Spleen (tissue), 11 donors: ENCODE measurements around the gene LRRC49. TPM values are rescaled to one million over a fixed set of nuclear protein-coding genes. Genes with fewer than 3 reads are reported as not detected.

Experiments used
- DNase-seq: peaks from one replicate; pipeline ENCODE4 v3.0.0-alpha.2; 2020
- H3K27ac ChIP-seq, 8 donors: fragments of 200-600 bp; sonication (generic) in 7 of 8; 1 replicate in 4 of 8; 2 replicates in 4 of 8; pipeline versions ENCODE4 v1.5.0 to v1.8.0; 2016 to 2021; ENCODE audit warnings: inconsistent platforms in 4 of 8, mild to moderate bottlenecking in 4 of 8, moderate library complexity in 1 of 8
- H3K27me3 ChIP-seq, 7 donors: fragments of 200-600 bp; sonication (generic) in 6 of 7; replicated peaks in 1 of 7; 1 replicate in 4 of 7; 2 replicates in 3 of 7; pipeline versions ENCODE4 v1.5.0 to v1.8.0; 2016 to 2021; ENCODE audit warnings: inconsistent platforms in 3 of 7, mild to moderate bottlenecking in 1 of 7
- H3K36me3 ChIP-seq, 6 donors: fragments of 200-600 bp; sonication (generic) in 5 of 6; 1 replicate in 4 of 6; 2 replicates in 2 of 6; pipeline versions ENCODE4 v1.5.0 to v1.8.0; 2016 to 2021; ENCODE audit warnings: inconsistent platforms in 2 of 6
- H3K4me1 ChIP-seq, 6 donors: fragments of 200-600 bp; sonication (generic) in 5 of 6; 1 replicate in 3 of 6; 2 replicates in 3 of 6; pipeline versions ENCODE4 v1.5.0 to v1.8.0; 2016 to 2021; ENCODE audit warnings: inconsistent platforms in 3 of 6
- H3K4me3 ChIP-seq, 8 donors: fragments of 200-600 bp; sonication (generic) in 7 of 8; 1 replicate in 4 of 8; 2 replicates in 4 of 8; pipeline versions ENCODE4 v1.5.0 to v1.8.0; 2016 to 2021; ENCODE audit warnings: inconsistent platforms in 4 of 8, mild to moderate bottlenecking in 4 of 8, moderate library complexity in 2 of 8
- H3K9me3 ChIP-seq, 8 donors: fragments of 200-600 bp; sonication (generic) in 7 of 8; 1 replicate in 4 of 8; 2 replicates in 4 of 8; pipeline versions ENCODE4 v1.5.0 to v1.8.0; 2016 to 2021; ENCODE audit warnings: inconsistent platforms in 4 of 8
- CTCF ChIP-seq, 11 experiments: fragments of 200-600 bp in 7 of 11; fragments of 450-650 bp in 4 of 11; sonication (generic) in 4 of 11; IDR thresholded peaks in 8 of 11; conservative IDR thresholded peaks in 3 of 11; 1 replicate in 7 of 11; 2 replicates in 4 of 11; pipeline versions ENCODE4 v1.4.0 to v1.8.0; 2016 to 2021; ENCODE audit warnings: antibody characterized with exemption in 11 of 11, inconsistent platforms in 4 of 11, mild to moderate bottlenecking in 1 of 11
- POLR2A ChIP-seq, 3 donors: fragments of 450-650 bp; IDR thresholded peaks; one replicate each; pipeline ENCODE4 v1.5.1; 2017; ENCODE audit warnings: antibody characterized with exemption in 3 of 3, mild to moderate bottlenecking in 1 of 3
- POLR2AphosphoS5 ChIP-seq, 3 donors: sonication (generic); formaldehyde crosslinking; IDR thresholded peaks; one replicate each; pipeline ENCODE4 v1.5.1; 2017; ENCODE audit warnings: antibody characterized with exemption in 3 of 3
- WGBS, 5 donors: extraction: QIAGEN DNeasy Blood & Tissue Kit in 3 of 5; methylation state at CpG; one replicate each; pipeline versions ENCODE4 v1.1.5 to v1.1.7; 2013 to 2018; 5-methylcytosine and 5-hydroxymethylcytosine counted together
- intact Hi-C: fragments of 100-400 bp; cut with DNase I; formaldehyde crosslinking; loops from one replicate; pipeline ENCODE4 v1.15.0; 2023; ENCODE audit warnings: low total_unique reads
- polyA plus RNA-seq, 3 donors: library from polyadenylated mRNA; stranded (reverse); fragments of 200-250 nt; gene quantifications; one replicate each; pipeline ENCODE4 v1.2.1, GENCODE V29; 2013
- total RNA-seq, 7 donors: library from RNA; depleted of rRNA in 3 of 7; stranded (reverse); fragments of >200 nt in 3 of 7; fragmentation: NEBNext Ultra II Directional in 4 of 7; extraction: Animal tissue kit (Norgen Biotek cat#: 25700) in 4 of 7; gene quantifications; one replicate each; pipeline versions ENCODE4 v1.1.0 to v1.2.1, GENCODE V29; 2016 to 2021
- donor health status: healthy with polysubstance abuse.
- donor health status: DM: no; HTN: no; CAD: no; lungs with moderate emphysema.
- donor health status: DM: no; HTN: no; CAD: no.
- donor health status: Bipolar disorder and iron deficiency.
- donor health status: healthy.
- donor health status: DM: no; HTN: no; CAD: no.
- donor health status: DM: yes; HTN: yes; CAD: no.

The LRRC49 gene
- total and polyA plus RNA-seq, 10 donors: 0.62 to 4.1 (median 2.4) TPM

GRCh38 chr15:70962084-70962483 lies 69.5 kb downstream of the LRRC49 start:
- intact Hi-C loops: no loop called here
- Histone ChIP-seq H3K27me3 (no peaks in the 10 kb centered on the region), H3K27ac (no peak overlapping the region), H3K4me3 (no peak overlapping the region), H3K36me3 (no peaks in the 10 kb centered on the region), H3K9me3 (no peaks in the 10 kb centered on the region), H3K4me1 (no peaks in the 10 kb centered on the region)
- no peak for DNase-seq
- no peak for TF ChIP-seq POLR2AphosphoS5 (IDR thresholded peaks at IDR 0.05)
- TF ChIP-seq CTCF (IDR thresholded peaks at IDR 0.05 in 8 of 11, conservative IDR thresholded peaks at IDR 0.05 in 3 of 11): no peak
- TF ChIP-seq POLR2A (IDR thresholded peaks at IDR 0.05): no peak

- no peak for DNase-seq
- intact Hi-C loops: no loop called here
- 78 to 98% (median 85%) methylated on average over 1 of the region's 1 CpG for WGBS, 5 donors
These were observed 70.6 kb downstream of the LRRC49 start for GRCh38 chr15:70963199-70963598.

GRCh38 chr15:70964058-70964457 lies 71.4 kb downstream of the LRRC49 start:
- no peaks in the 10 kb centered on the region for H3K27me3 ChIP-seq
- intact Hi-C loops: no loop called here
- H3K4me3 ChIP-seq: no peak overlapping the region
- DNase-seq: no peak
- 84 to 96% (median 92%) methylated on average over 5 of the region's 5 CpGs for WGBS, 5 donors
- no peak for TF ChIP-seq POLR2AphosphoS5 (IDR thresholded peaks at IDR 0.05)
- TF ChIP-seq CTCF (IDR thresholded peaks at IDR 0.05 in 8 of 11, conservative IDR thresholded peaks at IDR 0.05 in 3 of 11): no peak
- TF ChIP-seq POLR2A (IDR thresholded peaks at IDR 0.05): no peak
- H3K27ac ChIP-seq: no peak overlapping the region
- H3K36me3 ChIP-seq: no peaks in the 10 kb centered on the region
- H3K4me1 ChIP-seq: no peaks in the 10 kb centered on the region
- peaks cover 0 to 8% (median 0%) of the 10 kb centered on the region in 8 donors for H3K9me3 ChIP-seq

More at GRCh38 chr15:70963199-70963598, 70.6 kb downstream of the LRRC49 start:
- H3K27me3 ChIP-seq: no peaks in the 10 kb centered on the region
- no peaks in the 10 kb centered on the region for H3K36me3 ChIP-seq
- H3K4me3 ChIP-seq: no peak overlapping the region
- H3K9me3 ChIP-seq: peaks cover 0 to 3% (median 0%) of the 10 kb centered on the region in 8 donors
- TF ChIP-seq POLR2A (IDR thresholded peaks at IDR 0.05) (no peak), CTCF (IDR thresholded peaks at IDR 0.05 in 8 of 11, conservative IDR thresholded peaks at IDR 0.05 in 3 of 11) (no peak), POLR2AphosphoS5 (IDR thresholded peaks at IDR 0.05) (no peak)
- no peak overlapping the region for H3K27ac ChIP-seq
- no peaks in the 10 kb centered on the region for H3K4me1 ChIP-seq

- WGBS, 5 donors: 87 to 92% (median 89%) methylated on average over 1 of the region's 1 CpG
- no peak for DNase-seq
- Histone ChIP-seq H3K27ac (no peak overlapping the region), H3K9me3 (peaks cover 0 to 8% (median 0%) of the 10 kb centered on the region in 8 donors), H3K36me3 (no peaks in the 10 kb centered on the region), H3K27me3 (no peaks in the 10 kb centered on the region), H3K4me3 (no peak overlapping the region), H3K4me1 (no peaks in the 10 kb centered on the region)
- intact Hi-C loops: no loop called here
- TF ChIP-seq CTCF (IDR thresholded peaks at IDR 0.05 in 8 of 11, conservative IDR thresholded peaks at IDR 0.05 in 3 of 11) (no peak), POLR2A (IDR thresholded peaks at IDR 0.05) (no peak), POLR2AphosphoS5 (IDR thresholded peaks at IDR 0.05) (no peak)
These were observed 72.1 kb downstream of the LRRC49 start for GRCh38 chr15:70964686-70965085.
